Adrenal gland (tissue), 5 donors: ENCODE results near the gene B3GNT4.

Experiments used
- POLR2A ChIP-seq, 2 donors: fragments of 450-650 bp; IDR thresholded peaks; one replicate each; pipeline ENCODE4 v1.6.1; 2017; ENCODE audit warnings: antibody characterized with exemption in 2 of 2, mild to moderate bottlenecking in 2 of 2, moderate library complexity in 1 of 2
- TF ChIP-seq, protein P1 (sequence below), 6 experiments: fragments of 450-650 bp in 4 of 6; fragments of 200-600 bp in 2 of 6; sonication (generic) in 1 of 6; IDR thresholded peaks; 1 replicate in 5 of 6; 2 replicates in 1 of 6; pipeline versions ENCODE4 v1.5.1 to v1.8.0; 2016 to 2021; ENCODE audit warnings: antibody characterized with exemption in 6 of 6, mild to moderate bottlenecking in 2 of 6, moderate library complexity in 1 of 6
- donor health status: DM: no; HTN: no; CAD: no.

DNA sequence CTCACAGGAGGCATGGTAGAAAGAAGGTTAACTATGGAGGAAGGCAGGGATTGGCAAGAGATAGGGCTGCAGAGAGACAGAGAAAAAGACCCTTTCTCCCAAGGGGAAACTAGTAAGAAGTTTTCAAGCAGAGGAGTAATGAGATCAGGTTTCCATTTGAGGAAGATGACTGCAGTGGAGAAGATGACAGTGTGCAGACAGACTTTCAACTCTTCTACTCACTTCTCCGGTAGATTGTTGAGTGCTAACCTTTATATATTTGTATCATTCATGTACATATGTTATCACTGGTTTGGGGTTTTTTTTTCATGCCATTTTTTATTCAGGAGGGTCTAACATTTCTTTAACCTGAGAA lies 5.9 kb upstream of the B3GNT4 start:
- TF ChIP-seq POLR2A (IDR thresholded peaks at IDR 0.05), result no peak
- TF ChIP-seq, protein P1, sequence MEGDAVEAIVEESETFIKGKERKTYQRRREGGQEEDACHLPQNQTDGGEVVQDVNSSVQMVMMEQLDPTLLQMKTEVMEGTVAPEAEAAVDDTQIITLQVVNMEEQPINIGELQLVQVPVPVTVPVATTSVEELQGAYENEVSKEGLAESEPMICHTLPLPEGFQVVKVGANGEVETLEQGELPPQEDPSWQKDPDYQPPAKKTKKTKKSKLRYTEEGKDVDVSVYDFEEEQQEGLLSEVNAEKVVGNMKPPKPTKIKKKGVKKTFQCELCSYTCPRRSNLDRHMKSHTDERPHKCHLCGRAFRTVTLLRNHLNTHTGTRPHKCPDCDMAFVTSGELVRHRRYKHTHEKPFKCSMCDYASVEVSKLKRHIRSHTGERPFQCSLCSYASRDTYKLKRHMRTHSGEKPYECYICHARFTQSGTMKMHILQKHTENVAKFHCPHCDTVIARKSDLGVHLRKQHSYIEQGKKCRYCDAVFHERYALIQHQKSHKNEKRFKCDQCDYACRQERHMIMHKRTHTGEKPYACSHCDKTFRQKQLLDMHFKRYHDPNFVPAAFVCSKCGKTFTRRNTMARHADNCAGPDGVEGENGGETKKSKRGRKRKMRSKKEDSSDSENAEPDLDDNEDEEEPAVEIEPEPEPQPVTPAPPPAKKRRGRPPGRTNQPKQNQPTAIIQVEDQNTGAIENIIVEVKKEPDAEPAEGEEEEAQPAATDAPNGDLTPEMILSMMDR (IDR thresholded peaks at IDR 0.05), result no peak
